Medulla oblongata (tissue), 1 donor: ENCODE data around the gene PIGM.

ENCODE experiments used
- DNase-seq: peaks from one replicate; pipeline ENCODE4 v3.0.0-alpha.2; 2015; ENCODE audit errors: extremely low spot score

PIGM gene

GRCh38 chr1:159989581-159989980 is 42.2 kb downstream of the PIGM start:
- DNase-seq = no peak

- no peak for DNase-seq
Observed at GRCh38 chr1:159988006-159988405, 43.8 kb downstream of the PIGM start.

- no peak for DNase-seq
Observed at GRCh38 chr1:159987186-159987585, 44.6 kb downstream of the PIGM start.

GRCh38 chr1:159986531-159986930 is 45.3 kb downstream of the PIGM start:
- DNase-seq = no peak

- DNase-seq = no peak
Observed at GRCh38 chr1:159986093-159986492, 45.7 kb downstream of the PIGM start.

GRCh38 chr1:159985473-159985872 is 46.3 kb downstream of the PIGM start:
- no peak for DNase-seq

- no peak for DNase-seq
Observed at GRCh38 chr1:159983681-159984080, 48.1 kb downstream of the PIGM start.

GRCh38 chr1:159982280-159982679 is 49.5 kb downstream of the PIGM start:
- no peak for DNase-seq

GRCh38 chr1:159981351-159982055 is 50.3 kb downstream of the PIGM start:
- no peak for DNase-seq

GRCh38 chr1:159980786-159981185 is 51.0 kb downstream of the PIGM start:
- no peak for DNase-seq

GRCh38 chr1:159980076-159980475 is 51.7 kb downstream of the PIGM start:
- no peak for DNase-seq

- no peak for DNase-seq
Observed at GRCh38 chr1:159979257-159979656, 52.5 kb downstream of the PIGM start.

- no peak for DNase-seq
Observed at GRCh38 chr1:159978107-159978398, 53.7 kb downstream of the PIGM start.

GRCh38 chr1:159977364-159978106 is 54.3 kb downstream of the PIGM start:
- no peak for DNase-seq
